Measurements from ENCODE around the gene R3HDML. TPM values are rescaled to one million over a fixed set of nuclear protein-coding genes. Genes with fewer than 3 reads are reported as not detected.

Gene R3HDML
- total and polyA plus RNA-seq, 7 experiments from 2014 or later, result not detected

- H3K4me3 ChIP-seq (ENCODE audit: low read length), result no peak overlapping the region
- POLR2A ChIA-PET, result no interaction called here
- H3K27me3 ChIP-seq (ENCODE audit: control insufficient read depth in 2 of 2, insufficient read depth in 2 of 2, low read length in 2 of 2), result no peaks in the 10 kb centered on the region
- Mint-ChIP-seq H3K9me3 (no peaks in the 10 kb centered on the region), H3K4me3 (no peak overlapping the region), H3K27me3 (peaks cover 0 to 8% (median 4%) of the 10 kb centered on the region in 5 donors), H3K27ac (no peak overlapping the region), H3K4me1 (no peaks in the 10 kb centered on the region), H3K36me3 (no peaks in the 10 kb centered on the region)
- H3K4me1 ChIP-seq (ENCODE audit: control insufficient read depth in 2 of 2, insufficient read depth in 2 of 2, low read length in 2 of 2), result no peaks in the 10 kb centered on the region
- H3K36me3 ChIP-seq (ENCODE audit: control insufficient read depth in 2 of 3, insufficient read depth in 3 of 3, low read length in 3 of 3), result no peaks in the 10 kb centered on the region
- no peak overlapping the region for H3K27ac ChIP-seq (ENCODE audit: low read depth, low read length)
- CTCF ChIA-PET, result interaction anchor here (0.6 kb wide), 1 partner anchor 17 kb away, joined by 3 read pairs; no protein-coding TSS in a partner anchor
- no peak for DNase-seq
- H3K9me3 ChIP-seq (ENCODE audit: control insufficient read depth in 2 of 3, low read length in 3 of 3), result no peaks in the 10 kb centered on the region
- no peak for ATAC-seq
- intact Hi-C loops (cut with micrococcal nuclease), result no loop called here
Observed at GRCh38 chr20:44395461-44396340, 58.9 kb downstream of the R3HDML start.

DNA sequence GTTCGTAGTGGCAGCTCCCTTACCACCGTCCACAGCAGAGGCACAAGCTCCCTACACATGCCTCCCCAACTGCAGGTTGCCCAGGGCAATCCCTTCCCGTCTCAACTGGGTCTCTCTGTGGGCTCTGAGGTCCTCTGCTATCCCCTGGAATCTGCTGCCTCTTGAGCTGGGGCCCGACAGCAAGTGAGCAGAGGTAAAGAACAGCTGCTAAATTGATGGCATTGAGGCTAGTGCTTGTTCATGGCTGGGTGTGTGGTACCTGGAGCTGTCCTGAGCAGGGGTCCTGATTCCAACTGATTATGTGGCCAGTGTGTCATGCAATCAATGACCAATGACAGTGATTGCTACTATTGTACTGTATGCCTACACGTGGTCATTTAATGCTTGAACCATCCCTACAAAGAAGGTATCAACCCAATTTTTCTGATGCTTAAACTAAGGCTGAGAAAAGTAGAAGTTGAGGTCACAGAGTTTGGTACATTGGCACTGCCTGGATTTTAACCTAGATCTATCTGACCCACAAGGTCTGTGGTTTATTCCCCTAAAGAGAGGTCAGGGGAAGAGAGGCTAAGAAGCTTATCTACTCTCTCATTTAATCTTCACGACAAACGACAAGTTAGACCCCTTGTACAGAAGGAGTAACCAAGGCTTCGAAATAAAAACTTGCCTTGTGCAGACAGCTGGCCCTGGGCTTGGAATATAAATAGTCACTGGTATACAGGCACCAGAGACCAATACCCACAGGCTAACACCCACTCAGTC is 59.7 kb downstream of the R3HDML start:
- no peaks in the 10 kb centered on the region for H3K36me3 Mint-ChIP-seq
- intact Hi-C loops (cut with micrococcal nuclease), result no loop called here

DNA sequence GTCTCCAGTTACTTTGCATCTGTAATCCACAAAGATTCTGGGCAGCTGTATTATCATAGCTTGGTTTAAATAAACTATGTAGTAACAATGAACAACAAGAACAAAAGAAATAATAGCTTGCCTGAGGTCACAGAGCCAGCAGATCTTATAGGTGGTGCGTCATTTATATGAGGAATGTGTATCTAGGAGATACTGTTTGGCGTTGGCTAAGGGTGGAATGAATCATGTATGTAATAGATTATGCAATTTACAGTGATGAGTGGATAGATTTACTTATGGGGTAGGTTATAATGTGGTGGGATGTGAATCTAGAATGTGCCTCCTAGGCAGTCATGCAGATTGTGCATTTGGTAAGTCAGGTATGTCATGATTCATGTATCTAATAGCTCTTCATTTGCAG is 61.5 kb downstream of the R3HDML start:
- ATAC-seq, result no peak
- H3K9me3 ChIP-seq (ENCODE audit: control insufficient read depth in 2 of 3, low read length in 3 of 3), result no peaks in the 10 kb centered on the region
- Mint-ChIP-seq H3K27me3 (peaks cover 0 to 8% (median 4%) of the 10 kb centered on the region in 5 donors), H3K4me1 (no peaks in the 10 kb centered on the region), H3K36me3 (no peaks in the 10 kb centered on the region), H3K4me3 (no peak overlapping the region), H3K27ac (no peak overlapping the region), H3K9me3 (no peaks in the 10 kb centered on the region)
- DNase-seq, result no peak
- H3K27ac ChIP-seq (ENCODE audit: low read depth, low read length), result no peak overlapping the region
- no peaks in the 10 kb centered on the region for H3K27me3 ChIP-seq (ENCODE audit: control insufficient read depth in 2 of 2, insufficient read depth in 2 of 2, low read length in 2 of 2)
- intact Hi-C loops (cut with micrococcal nuclease), result no loop called here
- H3K4me1 ChIP-seq (ENCODE audit: control insufficient read depth in 2 of 2, insufficient read depth in 2 of 2, low read length in 2 of 2), result no peaks in the 10 kb centered on the region
- H3K4me3 ChIP-seq (ENCODE audit: low read length), result no peak overlapping the region
- CTCF ChIA-PET, result no interaction called here
- H3K36me3 ChIP-seq (ENCODE audit: control insufficient read depth in 2 of 3, insufficient read depth in 3 of 3, low read length in 3 of 3), result no peaks in the 10 kb centered on the region
- POLR2A ChIA-PET, result interaction anchor here (0.6 kb wide), 1 partner anchor 123 kb away, joined by 3 read pairs; no protein-coding TSS in a partner anchor

More for the DNA sequence above, 59.7 kb downstream of the R3HDML start:
- no peaks in the 10 kb centered on the region for H3K9me3 Mint-ChIP-seq
- Histone ChIP-seq H3K9me3 (ENCODE audit: control insufficient read depth in 2 of 3, low read length in 3 of 3) (no peaks in the 10 kb centered on the region), H3K4me1 (ENCODE audit: control insufficient read depth in 2 of 2, insufficient read depth in 2 of 2, low read length in 2 of 2) (no peaks in the 10 kb centered on the region), H3K27ac (ENCODE audit: low read depth, low read length) (no peak overlapping the region), H3K4me3 (ENCODE audit: low read length) (no peak overlapping the region), H3K36me3 (ENCODE audit: control insufficient read depth in 2 of 3, insufficient read depth in 3 of 3, low read length in 3 of 3) (no peaks in the 10 kb centered on the region), H3K27me3 (ENCODE audit: control insufficient read depth in 2 of 2, insufficient read depth in 2 of 2, low read length in 2 of 2) (no peaks in the 10 kb centered on the region)
- H3K27ac Mint-ChIP-seq, result no peak overlapping the region
- no peak for DNase-seq
- no peaks in the 10 kb centered on the region for H3K4me1 Mint-ChIP-seq
- peaks cover 0 to 8% (median 4%) of the 10 kb centered on the region in 5 donors for H3K27me3 Mint-ChIP-seq
- H3K4me3 Mint-ChIP-seq, result peak overlapping the region in 1 of 10 donors; percentile 51
- ChIA-PET POLR2A (no interaction called here), CTCF (interaction anchor here (0.6 to 0.9 kb wide), 2 partner anchors 16 to 280 kb away, joined by 3 to 4 read pairs; no protein-coding TSS in a partner anchor)
- ATAC-seq, result no peak

DNA sequence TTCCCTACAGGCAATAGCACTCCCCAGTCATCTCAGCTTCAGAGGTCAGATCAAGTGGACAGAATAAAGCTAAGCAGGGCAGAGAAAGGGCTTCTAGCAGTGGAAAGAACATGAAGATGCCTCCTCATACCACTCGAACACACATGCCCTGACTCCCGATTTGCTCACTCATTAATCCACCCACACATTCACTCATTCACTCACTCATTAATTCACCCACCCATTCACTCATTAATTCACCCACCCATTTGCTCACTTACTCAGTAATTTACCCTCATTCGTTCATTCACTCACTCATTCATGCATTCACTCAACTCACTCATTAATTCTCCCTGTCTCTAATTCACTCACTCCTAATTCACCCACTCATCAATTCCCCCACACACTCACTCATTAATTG is 62.6 kb downstream of the R3HDML start:
- ATAC-seq (no peak), DNase-seq (no peak)
- Histone ChIP-seq H3K4me1 (ENCODE audit: control insufficient read depth in 2 of 2, insufficient read depth in 2 of 2, low read length in 2 of 2) (no peaks in the 10 kb centered on the region), H3K4me3 (ENCODE audit: low read length) (no peak overlapping the region), H3K9me3 (ENCODE audit: control insufficient read depth in 2 of 3, low read length in 3 of 3) (no peaks in the 10 kb centered on the region), H3K36me3 (ENCODE audit: control insufficient read depth in 2 of 3, insufficient read depth in 3 of 3, low read length in 3 of 3) (no peaks in the 10 kb centered on the region), H3K27ac (ENCODE audit: low read depth, low read length) (no peak overlapping the region), H3K27me3 (ENCODE audit: control insufficient read depth in 2 of 2, insufficient read depth in 2 of 2, low read length in 2 of 2) (no peaks in the 10 kb centered on the region)
- H3K36me3 Mint-ChIP-seq, result no peaks in the 10 kb centered on the region
- intact Hi-C loops (cut with micrococcal nuclease), result no loop called here
- peaks cover 0 to 8% (median 4%) of the 10 kb centered on the region in 5 donors for H3K27me3 Mint-ChIP-seq
- H3K27ac Mint-ChIP-seq, result no peak overlapping the region
- ChIA-PET POLR2A (no interaction called here), CTCF (no interaction called here)
- peaks cover 0 to 2% (median 0%) of the 10 kb centered on the region in 7 donors for H3K4me1 Mint-ChIP-seq
- peaks cover 0 to 1% (median 0%) of the 10 kb centered on the region in 11 donors for H3K9me3 Mint-ChIP-seq
- H3K4me3 Mint-ChIP-seq, result no peak overlapping the region

GRCh38 chr20:44400671-44400969 is 63.8 kb downstream of the R3HDML start:
- peaks cover 0 to 8% (median 4%) of the 10 kb centered on the region in 5 donors for H3K27me3 Mint-ChIP-seq
- Histone ChIP-seq H3K27me3 (ENCODE audit: control insufficient read depth in 2 of 2, insufficient read depth in 2 of 2, low read length in 2 of 2) (no peaks in the 10 kb centered on the region), H3K9me3 (ENCODE audit: control insufficient read depth in 2 of 3, low read length in 3 of 3) (no peaks in the 10 kb centered on the region), H3K4me3 (ENCODE audit: low read length) (no peak overlapping the region), H3K27ac (ENCODE audit: low read depth, low read length) (no peak overlapping the region), H3K36me3 (ENCODE audit: control insufficient read depth in 2 of 3, insufficient read depth in 3 of 3, low read length in 3 of 3) (no peaks in the 10 kb centered on the region), H3K4me1 (ENCODE audit: control insufficient read depth in 2 of 2, insufficient read depth in 2 of 2, low read length in 2 of 2) (no peaks in the 10 kb centered on the region)
- ATAC-seq, result no peak
- peaks cover 0 to 4% (median 0%) of the 10 kb centered on the region in 7 donors for H3K4me1 Mint-ChIP-seq
- no peak overlapping the region for H3K4me3 Mint-ChIP-seq
- H3K36me3 Mint-ChIP-seq, result no peaks in the 10 kb centered on the region
- ChIA-PET POLR2A (no interaction called here), CTCF (no interaction called here)
- peaks cover 0 to 5% (median 0%) of the 10 kb centered on the region in 11 donors for H3K9me3 Mint-ChIP-seq
- no peak for DNase-seq
- H3K27ac Mint-ChIP-seq, result no peak overlapping the region
- intact Hi-C loops (cut with micrococcal nuclease), result no loop called here
